NB4 (cell line): ENCODE results near the gene NCBP1.

ENCODE experiments used
- CTCF ChIP-seq: IDR thresholded peaks from one replicate; pipeline ENCODE4 v1.5.1; 2012; ENCODE audit warnings: low read depth, low read length
- MYC ChIP-seq: IDR thresholded peaks from 2 replicates; pipeline ENCODE4 v1.6.1; 2011; ENCODE audit warnings: low read depth, low read length
- POLR2A ChIP-seq: IDR thresholded peaks from 2 replicates; pipeline ENCODE4 v1.6.1; 2011; ENCODE audit warnings: mild to moderate bottlenecking; ENCODE audit not compliant: insufficient read length; ENCODE audit errors: extremely low read depth

- TF ChIP-seq CTCF = no peak
- no peak for TF ChIP-seq MYC
- no peak for TF ChIP-seq POLR2A
Measured at GRCh38 chr9:97721396-97721795, 87.8 kb downstream of the NCBP1 start.
